GM21528 (cell line): ENCODE measurements around the gene TREH.

ENCODE experiments used
- ATAC-seq: cut with Tn5 transposase; IDR thresholded peaks from one replicate; pipeline ENCODE4 v1.9.1; 2021; ENCODE audit warnings: mild to moderate bottlenecking, moderate library complexity; ENCODE audit not compliant: unreplicated experiment, low FRiP score

The TREH gene

DNA sequence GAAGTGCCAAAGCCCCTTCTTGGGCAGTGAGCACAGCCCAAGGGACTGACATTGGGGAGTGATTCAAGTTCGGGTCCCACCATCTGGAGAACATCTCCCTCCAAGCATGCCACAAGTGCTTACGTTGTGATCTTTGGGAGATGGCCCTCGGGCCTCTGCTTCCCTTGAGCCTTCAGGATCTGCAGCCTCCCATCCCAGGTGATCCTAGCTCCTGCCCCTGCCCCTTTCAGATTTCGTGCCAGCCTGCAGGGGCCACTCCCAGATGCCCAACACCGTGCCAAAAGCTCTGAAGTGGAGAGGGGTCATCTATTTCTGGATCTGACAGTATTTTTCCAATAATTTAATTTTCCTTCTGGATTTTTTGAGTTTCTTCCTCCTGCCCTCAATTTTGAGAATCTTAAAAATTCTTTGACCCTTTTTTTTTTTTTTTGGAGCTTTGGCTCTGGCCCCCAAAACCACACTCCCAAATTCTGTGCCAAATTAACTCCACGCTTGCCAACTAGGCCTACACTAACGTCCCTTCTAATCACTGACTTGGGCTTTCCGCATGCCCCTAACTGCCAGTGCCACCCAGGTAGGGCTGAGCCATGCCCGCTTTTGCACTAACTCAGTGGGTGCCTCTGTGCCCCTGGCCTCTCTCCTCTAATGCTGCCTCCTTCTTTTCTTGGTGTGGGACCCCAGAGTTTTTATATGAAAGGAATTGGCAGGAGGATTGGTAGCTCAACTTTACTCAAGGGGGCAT is 46.7 kb downstream of the TREH start:
- ATAC-seq: no peak

GRCh38 chr11:118631142-118631909 is 48.1 kb downstream of the TREH start:
- ATAC-seq: no peak

DNA sequence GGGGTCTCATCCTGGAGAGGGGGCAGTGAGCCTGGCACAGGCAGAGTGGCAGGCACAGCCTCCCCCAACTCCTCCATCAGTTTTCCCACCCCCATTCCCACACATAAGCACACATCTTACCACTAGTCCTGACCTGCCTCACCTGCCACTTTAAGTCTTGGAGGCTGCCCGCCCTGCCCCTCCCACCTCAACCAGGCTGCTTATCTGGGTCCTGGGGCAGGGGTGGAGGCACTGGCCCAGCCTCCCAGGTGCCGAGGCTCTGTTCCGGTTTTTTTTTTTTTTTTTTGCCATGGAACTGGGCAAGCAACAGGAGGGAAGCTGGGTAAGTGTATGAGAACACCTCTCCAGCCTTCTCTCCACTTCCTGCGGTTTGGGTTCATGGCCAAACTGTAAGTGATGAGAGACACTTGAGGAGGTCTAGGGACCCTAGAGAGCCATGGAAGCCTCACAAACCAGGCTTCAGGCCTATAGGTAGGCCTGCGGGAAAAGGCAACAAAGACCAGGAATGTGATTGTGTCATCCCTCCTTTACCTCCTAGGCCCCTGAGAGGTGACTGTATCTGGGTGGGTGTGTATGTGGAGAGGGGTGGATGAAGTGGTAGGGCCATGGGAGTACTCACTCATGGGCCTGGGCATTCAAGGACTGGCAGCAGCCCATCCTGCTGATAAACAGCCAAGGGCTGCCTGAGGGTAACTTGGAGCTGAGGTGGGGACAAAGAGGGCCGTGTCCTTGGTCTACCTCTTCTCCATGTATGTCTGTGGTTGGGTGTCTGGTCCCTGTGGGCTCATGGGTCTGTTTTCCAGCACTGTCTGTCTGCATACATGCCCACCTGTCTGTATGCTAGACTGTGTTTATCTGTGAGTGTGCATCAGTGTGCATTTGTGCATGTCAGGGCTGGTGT is 49.4 kb downstream of the TREH start:
- no peak for ATAC-seq

DNA sequence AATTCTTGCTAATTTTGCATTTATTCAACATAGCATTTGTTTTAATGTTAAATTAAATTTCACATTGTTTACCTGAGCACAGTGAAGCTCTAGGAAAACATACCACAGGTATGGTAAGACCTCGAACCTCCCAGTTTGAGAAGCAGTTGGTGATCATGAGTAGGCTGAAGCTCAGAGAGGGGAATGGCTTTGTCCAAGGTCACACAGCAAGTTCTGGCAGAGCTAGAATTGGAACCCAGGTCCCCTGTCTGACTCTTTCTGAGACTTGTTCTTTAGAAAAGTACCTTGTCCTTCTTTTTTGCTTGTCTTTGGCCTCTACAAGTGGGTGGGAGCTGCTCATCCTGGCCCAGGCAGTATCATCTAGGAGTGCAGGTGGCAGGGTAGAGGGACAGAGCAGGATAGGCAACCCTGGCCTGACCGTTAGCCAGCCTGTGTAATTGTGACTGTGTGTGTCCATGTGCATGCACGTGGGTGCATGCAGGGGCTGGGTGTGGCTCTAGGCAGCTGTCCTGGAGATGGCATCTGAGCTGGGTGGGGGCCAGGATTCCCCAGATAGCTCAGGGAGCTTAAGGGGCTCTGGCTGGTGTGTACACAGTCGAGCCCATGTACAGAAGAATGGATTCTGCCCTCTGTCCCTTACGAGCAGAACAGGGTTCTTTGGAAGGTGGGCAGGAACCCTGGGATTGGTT is 50.4 kb downstream of the TREH start:
- ATAC-seq: no peak

DNA sequence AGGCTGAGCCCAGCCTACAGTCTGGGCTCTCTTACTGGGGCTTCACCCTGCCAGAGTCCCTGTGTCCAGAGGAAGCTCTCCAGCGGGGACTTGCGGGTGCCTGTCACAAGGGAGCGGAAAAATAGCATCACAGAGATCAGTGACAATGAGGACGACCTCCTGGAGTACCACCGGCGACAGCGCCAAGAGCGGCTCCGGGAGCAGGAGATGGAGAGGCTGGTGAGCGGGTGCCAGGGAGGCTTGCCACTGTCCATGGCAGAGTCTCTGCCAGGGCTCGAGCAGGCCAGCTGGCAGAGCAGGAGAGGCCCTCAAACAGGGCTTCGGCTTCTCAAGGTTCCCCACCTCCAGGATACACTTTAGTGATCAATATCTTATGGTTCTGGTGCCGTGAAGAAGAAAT is 51.0 kb downstream of the TREH start:
- no peak for ATAC-seq

DNA sequence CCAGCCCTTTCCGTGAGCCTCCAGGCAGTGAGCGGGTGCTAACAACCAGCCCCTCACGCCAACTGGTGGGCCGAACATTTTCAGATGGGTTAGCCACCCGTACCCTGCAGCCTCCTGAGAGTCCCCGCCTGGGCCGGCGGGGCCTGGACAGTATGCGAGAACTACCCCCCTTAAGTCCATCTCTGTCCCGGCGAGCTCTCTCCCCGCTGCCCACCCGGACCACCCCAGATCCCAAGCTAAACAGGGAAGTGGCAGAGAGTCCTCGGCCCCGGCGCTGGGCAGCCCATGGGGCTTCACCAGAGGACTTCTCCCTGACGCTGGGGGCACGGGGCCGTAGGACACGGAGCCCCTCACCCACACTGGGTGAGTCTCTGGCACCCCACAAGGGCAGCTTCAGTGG is 51.4 kb downstream of the TREH start:
- ATAC-seq: no peak

DNA sequence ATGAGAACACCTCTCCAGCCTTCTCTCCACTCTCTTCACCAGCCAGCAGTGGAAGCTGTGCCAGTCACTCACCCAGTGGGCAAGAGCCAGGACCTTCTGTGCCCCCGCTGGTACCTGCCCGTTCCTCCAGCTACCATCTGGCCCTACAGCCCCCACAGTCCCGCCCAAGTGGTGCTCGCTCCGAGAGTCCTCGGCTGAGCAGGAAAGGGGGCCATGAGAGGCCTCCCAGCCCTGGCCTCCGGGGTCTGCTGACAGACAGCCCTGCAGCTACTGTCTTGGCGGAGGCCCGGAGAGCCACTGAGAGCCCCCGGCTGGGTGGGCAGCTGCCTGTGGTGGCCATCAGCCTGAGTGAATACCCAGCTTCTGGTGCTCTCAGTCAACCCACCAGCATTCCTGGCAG is 51.9 kb downstream of the TREH start:
- ATAC-seq: no peak

DNA sequence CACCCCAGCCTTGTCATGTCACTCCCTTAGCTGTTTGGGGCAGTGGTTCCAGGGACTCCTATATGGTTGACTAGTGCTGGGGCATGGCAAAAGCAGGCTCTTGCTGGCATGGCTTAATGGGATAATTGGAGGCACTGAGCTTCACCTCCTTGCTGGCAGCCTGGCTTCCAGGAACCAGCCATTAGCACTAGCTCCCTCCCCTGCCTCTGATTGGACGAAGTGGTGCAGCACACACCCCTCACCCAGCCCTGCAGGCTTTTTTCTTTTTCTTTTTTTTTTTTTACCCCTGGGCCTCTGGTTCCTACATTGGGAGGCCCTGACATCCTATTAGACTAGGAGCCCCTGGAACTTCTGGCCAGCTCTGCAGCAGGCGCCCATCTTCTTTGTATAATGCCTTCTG is 53.5 kb downstream of the TREH start:
- ATAC-seq: no peak

DNA sequence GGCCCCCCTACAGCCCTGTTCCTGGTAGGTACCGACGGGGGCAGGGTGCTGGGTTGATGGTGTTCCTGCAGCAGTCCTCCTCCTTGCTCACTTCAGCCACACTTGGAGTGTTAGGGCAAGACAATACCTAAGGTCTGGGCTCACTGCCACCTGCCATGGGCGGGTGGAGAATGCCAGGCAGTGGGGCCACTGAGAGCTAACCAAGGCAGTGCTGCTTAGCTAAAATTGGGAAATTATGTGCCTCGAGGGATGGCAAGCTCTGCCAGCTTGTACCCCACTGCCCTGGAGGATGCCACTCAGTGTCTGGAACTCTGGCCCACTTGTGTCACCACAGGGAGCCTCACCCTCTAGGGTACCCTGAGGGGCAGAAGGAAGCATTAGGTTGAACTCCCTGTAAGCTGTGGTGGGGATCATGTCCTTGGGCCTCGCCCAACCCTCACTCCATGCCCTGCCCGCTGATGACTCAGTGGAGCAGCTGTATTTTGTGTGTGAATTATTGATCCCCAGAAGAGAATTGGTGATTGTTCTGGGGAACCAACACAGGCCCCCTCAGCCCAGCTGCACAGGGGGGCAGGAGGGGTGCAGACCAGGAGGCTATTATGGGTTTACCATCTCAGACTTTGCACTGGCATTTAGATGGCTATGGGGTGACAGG is 54.3 kb downstream of the TREH start:
- no peak for ATAC-seq

DNA sequence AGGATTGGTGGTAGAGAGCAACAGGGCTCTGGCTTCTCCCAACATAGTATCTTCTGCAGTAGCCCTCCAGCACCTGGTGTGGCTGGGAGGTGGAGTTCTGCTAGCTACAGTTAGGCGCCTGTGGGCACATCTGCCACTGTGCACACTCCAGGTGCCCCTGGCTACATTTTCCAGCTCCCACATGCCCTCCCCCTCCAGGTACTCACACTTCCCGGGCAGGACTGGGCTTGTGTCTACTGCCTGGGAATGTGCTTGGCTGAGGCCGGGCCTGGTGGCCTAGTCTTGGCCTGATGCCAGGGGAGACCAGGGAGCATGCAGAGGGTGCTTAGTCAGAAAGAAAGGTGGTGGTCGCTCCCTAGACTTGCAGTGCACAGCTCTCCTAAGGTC is 56.2 kb downstream of the TREH start:
- ATAC-seq: no peak

GRCh38 chr11:118622376-118623268 is 56.8 kb downstream of the TREH start:
- ATAC-seq: no peak

GRCh38 chr11:118621784-118622375 is 57.6 kb downstream of the TREH start:
- no peak for ATAC-seq

- ATAC-seq: no peak
Measured at GRCh38 chr11:118621071-118621783, 58.2 kb downstream of the TREH start.

- ATAC-seq: no peak
Measured at GRCh38 chr11:118620529-118621070, 58.9 kb downstream of the TREH start.

GRCh38 chr11:118619444-118620197 is 59.8 kb downstream of the TREH start:
- ATAC-seq: no peak

DNA sequence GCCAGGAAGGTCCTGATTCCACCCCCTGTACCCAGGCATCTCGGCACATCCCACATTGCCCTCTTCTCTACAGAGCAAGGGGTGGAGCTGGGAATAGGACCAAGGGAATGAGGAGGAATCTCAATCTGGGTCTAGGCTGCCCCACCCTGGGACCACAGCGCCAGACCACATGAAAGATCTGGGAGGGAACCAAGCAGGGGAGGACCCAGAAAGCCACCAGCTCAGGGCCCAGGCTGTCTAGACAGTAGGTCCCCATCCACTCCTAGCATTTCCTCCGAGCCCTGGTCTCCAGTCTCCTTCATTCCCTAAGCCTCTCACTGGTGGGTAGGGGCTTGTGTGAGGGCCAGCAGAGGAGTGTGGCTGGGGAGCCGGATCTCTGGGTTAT is 60.5 kb downstream of the TREH start:
- no peak for ATAC-seq
